Mucosa of stomach (tissue), 1 donor: Measurements from ENCODE around the gene ZMAT5.
"Not testable (repeated sequence)": the region's sequence is repeated elsewhere in the genome, so short reads cannot be mapped to it uniquely, and the experiment has no call there.

ENCODE experiments used
- H3K27me3 ChIP-seq: one replicate; pipeline ENCODE4 v1.7.0; 2013; ENCODE audit warnings: mild to moderate bottlenecking, low read length; ENCODE audit not compliant: control insufficient read depth, insufficient read depth
- H3K36me3 ChIP-seq: one replicate; pipeline ENCODE4 v1.7.0; 2013; ENCODE audit warnings: low read length; ENCODE audit not compliant: control insufficient read depth, insufficient read depth
- H3K4me1 ChIP-seq: one replicate; pipeline ENCODE4 v1.7.0; 2013; ENCODE audit warnings: mild to moderate bottlenecking, low read length; ENCODE audit not compliant: control insufficient read depth, insufficient read depth
- H3K4me3 ChIP-seq: one replicate; pipeline ENCODE4 v1.7.0; 2013; ENCODE audit warnings: low read length
- H3K9ac ChIP-seq: one replicate; pipeline ENCODE4 v1.7.0; 2013; ENCODE audit warnings: mild to moderate bottlenecking, low read length, moderate library complexity
- H3K9me3 ChIP-seq: one replicate; pipeline ENCODE4 v1.7.0; 2013; ENCODE audit warnings: mild to moderate bottlenecking, low read length, moderate library complexity; ENCODE audit not compliant: control insufficient read depth
- donor health status: Pancreatic carcinoma.

ZMAT5 gene

DNA sequence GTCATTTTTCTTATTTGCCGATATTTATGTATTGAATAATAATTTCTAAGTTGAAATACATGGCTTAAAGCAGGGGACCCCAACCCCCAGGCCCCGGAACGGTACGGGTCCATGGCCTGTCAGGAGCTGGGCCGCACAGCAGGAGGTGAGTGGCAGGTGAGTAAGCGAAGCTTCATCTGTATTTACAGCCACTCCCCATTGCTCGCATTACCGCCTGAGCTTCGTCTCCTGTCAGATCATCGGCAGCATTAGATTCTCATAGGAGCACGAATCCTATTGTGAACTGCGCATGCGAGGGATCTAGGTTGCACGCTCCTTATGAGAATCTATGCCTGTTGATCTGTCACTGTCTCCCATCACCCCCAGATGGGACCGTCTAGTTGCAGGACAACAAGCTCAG lies 4.5 kb downstream of the ZMAT5 start:
- H3K27me3 ChIP-seq: no peaks in the 10 kb centered on the region
- no peak overlapping the region for H3K4me3 ChIP-seq
- peaks cover 7% of the 10 kb centered on the region for H3K4me1 ChIP-seq
- no peaks in the 10 kb centered on the region for H3K9me3 ChIP-seq
- no peaks in the 10 kb centered on the region for H3K36me3 ChIP-seq
- no peak overlapping the region for H3K9ac ChIP-seq

DNA sequence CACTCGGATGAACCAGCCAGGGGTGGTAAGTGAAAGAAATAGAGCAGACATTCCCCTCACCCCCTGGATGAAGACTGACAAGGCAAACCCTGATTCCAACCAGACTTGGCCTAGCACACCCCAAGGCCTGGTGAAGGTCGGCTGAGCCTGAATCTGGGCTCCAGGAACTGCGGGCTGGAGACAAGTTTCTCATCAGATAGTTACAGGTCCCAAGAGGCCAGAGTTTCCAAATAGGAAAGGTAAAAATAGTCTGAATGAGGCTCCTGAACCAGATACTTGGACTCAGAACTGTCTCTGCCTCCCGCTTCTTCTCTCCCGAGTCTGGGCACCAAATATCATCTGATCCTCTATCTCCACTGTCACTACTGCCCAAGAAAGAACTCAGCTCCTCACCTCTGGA lies 7.8 kb downstream of the ZMAT5 start:
- no peaks in the 10 kb centered on the region for H3K36me3 ChIP-seq
- H3K9ac ChIP-seq: no peak overlapping the region
- H3K4me3 ChIP-seq: no peak overlapping the region
- H3K4me1 ChIP-seq: no peaks in the 10 kb centered on the region
- no peaks in the 10 kb centered on the region for H3K9me3 ChIP-seq
- no peaks in the 10 kb centered on the region for H3K27me3 ChIP-seq

DNA sequence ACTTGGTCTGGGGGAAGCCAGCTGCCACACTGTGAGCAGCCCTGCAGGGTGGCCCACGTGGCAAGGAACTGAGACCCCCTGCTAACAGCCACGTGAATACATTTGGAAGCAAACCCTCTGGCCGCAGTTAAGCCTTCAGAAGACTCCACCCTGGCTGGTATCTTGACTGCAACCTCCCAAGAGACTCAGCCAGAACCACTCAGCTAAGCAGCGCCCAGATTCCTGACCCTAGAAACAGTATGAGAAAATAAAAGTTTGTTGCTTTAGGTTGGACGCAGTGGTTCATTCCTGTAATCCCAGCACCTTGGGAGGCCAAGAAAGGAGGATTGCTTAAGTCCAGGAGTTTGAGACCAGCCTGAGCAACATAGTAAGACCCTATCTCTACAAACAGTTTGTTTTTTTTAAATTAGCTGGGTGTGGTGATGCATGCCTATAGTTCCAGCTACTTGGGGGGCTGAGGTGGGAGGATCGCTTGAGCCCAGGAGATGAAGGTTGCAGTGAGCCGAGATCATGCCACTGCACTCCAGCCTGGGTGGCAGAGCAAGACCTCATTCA lies 8.7 kb downstream of the ZMAT5 start:
- H3K9ac ChIP-seq: no peak overlapping the region
- no peaks in the 10 kb centered on the region for H3K9me3 ChIP-seq
- H3K36me3 ChIP-seq: no peaks in the 10 kb centered on the region
- no peak overlapping the region for H3K4me3 ChIP-seq
- no peaks in the 10 kb centered on the region for H3K27me3 ChIP-seq
- no peaks in the 10 kb centered on the region for H3K4me1 ChIP-seq

DNA sequence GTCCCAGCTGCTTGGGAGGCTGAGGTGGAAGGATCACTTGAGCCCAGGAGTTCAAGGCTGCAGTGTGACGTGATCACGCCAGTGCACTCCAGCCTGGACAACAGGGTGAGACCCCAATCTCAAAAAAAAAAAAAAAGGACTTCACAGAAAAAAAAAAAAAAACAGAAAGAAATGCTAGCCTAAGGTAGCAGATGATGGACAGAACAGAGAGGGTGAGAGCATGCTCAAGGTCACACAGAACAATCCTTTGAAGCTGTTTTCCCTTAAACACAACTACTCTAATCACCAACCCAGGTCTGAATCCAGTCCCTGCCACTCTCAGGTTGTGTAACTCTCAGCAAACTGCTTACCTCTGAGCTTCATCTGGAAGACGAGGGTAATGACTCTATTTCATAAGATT lies 9.7 kb downstream of the ZMAT5 start:
- no peaks in the 10 kb centered on the region for H3K4me1 ChIP-seq
- no peaks in the 10 kb centered on the region for H3K9me3 ChIP-seq
- no peak overlapping the region for H3K4me3 ChIP-seq
- H3K9ac ChIP-seq: no peak overlapping the region
- no peaks in the 10 kb centered on the region for H3K36me3 ChIP-seq
- no peaks in the 10 kb centered on the region for H3K27me3 ChIP-seq

DNA sequence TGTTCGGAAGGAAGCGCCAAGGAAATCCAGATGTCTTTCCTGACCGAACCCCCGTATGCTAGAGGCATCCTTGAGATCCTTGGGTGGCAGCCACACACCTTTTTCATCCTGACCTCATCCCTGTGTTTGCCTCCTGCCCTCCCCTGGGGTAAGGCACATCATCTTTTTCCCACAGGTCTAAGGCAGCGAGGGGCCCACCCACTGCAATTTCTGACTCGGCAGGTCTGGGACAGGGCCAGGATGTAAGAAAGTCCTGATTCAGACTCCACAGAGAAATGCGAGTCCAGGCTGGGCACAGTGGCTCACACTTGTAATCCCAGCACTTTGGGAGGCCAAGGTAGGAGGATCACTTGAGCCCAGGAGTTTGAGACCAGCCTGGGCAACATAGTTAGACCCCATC lies 10.5 kb downstream of the ZMAT5 start:
- Histone ChIP-seq H3K27me3 (no peaks in the 10 kb centered on the region), H3K36me3 (no peaks in the 10 kb centered on the region), H3K4me3 (no peak overlapping the region), H3K9me3 (no peaks in the 10 kb centered on the region), H3K4me1 (no peaks in the 10 kb centered on the region), H3K9ac (no peak overlapping the region)

DNA sequence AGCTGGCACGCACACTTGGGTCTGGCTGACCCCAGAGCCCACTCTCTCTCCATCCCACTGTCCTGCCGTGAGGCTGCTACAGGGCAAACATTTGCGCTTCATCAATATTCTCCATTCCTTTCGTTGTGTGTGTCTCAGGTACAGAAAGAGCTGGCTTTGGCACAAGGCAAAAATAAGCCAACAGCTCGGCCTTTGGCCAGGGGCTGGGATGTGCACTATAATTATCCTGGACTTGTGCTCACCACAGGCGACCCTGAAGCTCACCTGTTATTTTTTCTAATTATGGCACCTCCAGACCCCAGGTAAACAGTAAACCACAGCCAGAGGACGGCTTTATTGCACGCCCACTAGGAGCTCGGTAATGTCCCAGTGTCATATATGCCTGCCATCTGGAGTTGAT lies 10.9 kb downstream of the ZMAT5 start:
- H3K4me1 ChIP-seq: no peaks in the 10 kb centered on the region
- no peaks in the 10 kb centered on the region for H3K36me3 ChIP-seq
- H3K9ac ChIP-seq: no peak overlapping the region
- H3K27me3 ChIP-seq: no peaks in the 10 kb centered on the region
- H3K9me3 ChIP-seq: no peaks in the 10 kb centered on the region
- no peak overlapping the region for H3K4me3 ChIP-seq

DNA sequence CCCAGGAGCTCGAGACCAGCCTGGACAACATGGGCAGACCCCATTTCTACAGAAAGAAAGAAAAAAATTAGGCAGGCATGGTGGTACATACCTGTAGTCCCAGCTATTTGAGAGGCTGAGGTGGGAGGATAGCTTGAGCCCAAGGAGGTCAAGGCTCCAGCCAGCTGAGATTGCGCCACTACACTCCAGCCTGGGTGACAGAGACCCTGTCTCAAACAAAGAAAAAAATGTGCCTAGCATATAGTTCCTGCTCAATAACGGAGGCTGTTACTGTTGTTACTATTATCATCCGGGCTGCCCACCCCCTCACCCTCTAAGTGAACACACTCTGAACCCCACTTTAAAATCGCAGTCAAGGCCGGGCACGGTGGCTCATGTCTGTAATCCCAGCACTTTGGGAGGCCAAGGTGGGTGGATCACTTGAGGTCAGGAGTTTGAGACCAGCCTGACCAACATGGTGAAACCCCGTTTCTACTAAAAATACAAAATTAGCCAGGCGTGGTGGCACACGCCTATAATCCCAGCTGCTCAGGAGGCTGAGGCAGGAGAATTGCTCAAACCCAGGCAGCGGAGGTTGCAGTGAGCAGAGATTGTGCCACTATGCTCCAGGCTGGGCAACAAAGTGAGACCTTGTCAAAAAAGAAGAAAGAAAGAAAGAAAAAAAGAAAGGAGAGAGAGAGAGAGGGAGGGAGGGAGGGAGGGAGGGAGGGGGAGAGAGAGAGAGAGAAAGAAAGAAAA lies 12.0 kb downstream of the ZMAT5 start:
- H3K4me3 ChIP-seq, H3K9me3 ChIP-seq, H3K9ac ChIP-seq, H3K36me3 ChIP-seq, H3K4me1 ChIP-seq, H3K27me3 ChIP-seq: not testable (repeated sequence)

DNA sequence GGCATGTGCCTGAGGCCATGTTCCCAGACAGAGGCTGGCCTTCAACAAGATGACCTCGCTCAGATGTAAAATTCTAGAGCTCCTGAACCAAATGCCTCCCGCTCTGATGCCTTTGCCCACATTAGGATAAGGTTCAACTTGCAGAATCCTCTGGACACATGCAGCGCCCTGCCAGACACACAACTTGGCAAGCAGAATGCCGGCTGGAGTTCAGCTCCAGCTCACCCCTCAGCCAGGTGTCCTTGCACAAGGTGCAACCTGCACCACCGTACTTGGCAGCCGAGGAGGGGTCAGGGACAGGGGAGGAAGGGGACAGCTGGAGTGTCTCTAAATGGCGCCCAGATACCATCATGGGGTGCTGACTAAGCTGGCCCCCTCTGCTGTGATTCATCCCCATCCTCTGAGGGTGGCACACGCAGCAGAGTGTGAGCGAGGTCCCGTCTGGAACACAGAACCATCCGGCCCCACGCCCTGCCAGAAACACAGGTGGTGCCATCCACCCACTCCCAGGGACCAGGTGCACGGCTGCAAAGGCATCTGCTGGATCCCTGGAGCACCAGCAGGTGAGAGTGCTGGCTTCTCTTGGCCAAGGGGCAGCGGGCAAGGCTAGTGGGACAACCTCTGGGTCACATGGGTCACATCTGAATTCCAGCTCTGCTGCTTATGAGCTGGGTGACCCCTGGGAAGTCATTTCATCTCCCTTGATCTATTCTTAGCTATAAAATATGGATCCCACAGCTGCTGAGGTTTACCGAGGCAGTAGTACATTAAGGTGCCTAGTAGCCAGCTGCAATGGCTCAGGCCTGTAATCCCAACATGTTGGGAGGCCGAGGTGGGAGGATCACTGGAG lies 12.8 kb downstream of the ZMAT5 start:
- Histone ChIP-seq H3K9me3 (no peaks in the 10 kb centered on the region), H3K4me3 (no peak overlapping the region), H3K27me3 (no peaks in the 10 kb centered on the region), H3K4me1 (no peaks in the 10 kb centered on the region), H3K9ac (no peak overlapping the region), H3K36me3 (no peaks in the 10 kb centered on the region)

DNA sequence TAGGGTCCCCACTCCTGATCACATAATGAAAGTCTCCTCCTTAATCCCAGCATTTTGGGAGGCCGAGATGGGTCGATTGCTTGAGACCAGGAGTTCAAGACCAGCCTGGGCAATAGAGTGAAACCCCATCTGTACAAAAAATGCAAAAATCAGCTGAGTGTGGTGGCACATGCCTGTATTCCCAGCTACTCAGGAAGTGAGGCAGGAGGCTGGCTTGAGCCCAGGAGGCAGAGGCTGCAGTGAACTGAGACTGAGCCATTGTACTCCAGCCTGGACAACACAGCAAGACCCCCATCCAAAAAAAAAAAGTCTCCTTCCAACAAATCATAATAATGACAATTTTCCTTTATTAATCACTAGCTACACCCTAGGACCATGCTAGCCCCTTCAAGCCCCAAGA lies 15.1 kb downstream of the ZMAT5 start:
- Histone ChIP-seq H3K9ac (no peak overlapping the region), H3K36me3 (no peaks in the 10 kb centered on the region), H3K4me1 (no peaks in the 10 kb centered on the region), H3K27me3 (no peaks in the 10 kb centered on the region), H3K4me3 (no peak overlapping the region), H3K9me3 (no peaks in the 10 kb centered on the region)

DNA sequence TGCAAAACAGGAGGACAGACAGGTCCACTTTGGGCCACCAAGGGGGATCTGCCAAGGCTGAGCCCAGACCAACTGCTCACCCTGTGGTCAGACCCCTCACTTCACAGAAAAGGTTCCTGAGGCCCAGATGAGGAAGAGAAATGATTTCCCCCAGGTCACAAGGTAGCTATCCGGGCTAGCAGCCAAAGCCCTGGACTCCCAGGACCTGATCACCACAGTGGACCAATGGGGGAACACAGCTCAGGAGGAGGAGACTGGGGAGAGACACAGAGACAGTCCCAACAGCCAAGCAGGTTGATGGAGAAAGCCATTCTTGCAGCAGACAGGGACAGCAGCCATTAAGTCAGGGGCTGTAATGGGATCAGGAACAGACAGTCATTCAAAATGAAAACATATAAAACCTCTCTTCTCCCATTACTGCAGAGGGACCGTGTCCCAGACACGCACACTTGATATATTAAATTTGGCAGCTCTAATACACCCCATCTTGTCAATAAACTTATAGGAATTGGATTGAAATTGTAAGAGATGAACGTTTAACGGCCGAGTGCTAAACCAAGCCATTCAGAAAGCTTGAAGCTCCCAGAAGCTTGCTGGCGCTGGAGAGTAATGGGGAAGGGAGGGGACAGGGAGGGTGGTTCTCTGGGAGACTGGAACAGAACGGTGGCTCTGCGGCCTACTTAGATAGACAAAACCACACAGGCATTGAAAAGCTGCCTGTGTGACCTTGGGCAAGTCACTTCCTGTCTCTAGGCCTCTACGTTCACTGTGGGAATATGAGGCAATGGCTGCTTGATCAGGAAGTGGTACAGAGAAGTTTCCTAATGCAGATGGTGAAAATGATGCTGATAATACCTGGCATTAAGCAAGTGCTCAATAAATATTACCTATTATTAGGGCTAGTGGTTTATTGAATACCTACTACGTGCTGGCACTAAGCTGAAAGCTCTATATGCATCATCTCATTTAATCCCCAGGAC lies 16.0 kb downstream of the ZMAT5 start:
- H3K9me3 ChIP-seq: no peaks in the 10 kb centered on the region
- no peak overlapping the region for H3K9ac ChIP-seq
- H3K27me3 ChIP-seq: no peaks in the 10 kb centered on the region
- no peaks in the 10 kb centered on the region for H3K36me3 ChIP-seq
- no peak overlapping the region for H3K4me3 ChIP-seq
- H3K4me1 ChIP-seq: no peaks in the 10 kb centered on the region

DNA sequence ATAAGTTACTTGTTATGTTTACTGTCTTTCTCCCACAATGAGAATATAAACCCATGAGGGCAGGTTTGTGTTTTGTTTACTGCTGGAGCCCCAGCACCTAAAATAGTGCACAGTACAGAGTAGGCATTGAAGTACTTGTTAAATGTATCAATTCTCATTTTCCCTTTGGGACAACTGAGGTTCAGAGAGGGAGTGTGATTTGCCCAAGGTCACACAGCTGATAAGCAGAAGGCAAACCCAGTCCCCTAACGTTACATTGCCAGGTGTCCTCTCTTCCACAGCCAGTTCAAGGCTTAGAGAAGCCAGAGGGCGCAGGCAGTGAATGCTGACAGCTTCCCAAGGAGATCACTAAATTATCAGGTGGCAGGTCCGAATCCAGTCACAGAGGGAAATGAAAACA lies 16.8 kb downstream of the ZMAT5 start:
- no peak overlapping the region for H3K4me3 ChIP-seq

More for the DNA sequence above, 16.8 kb downstream of the ZMAT5 start:
- no peak overlapping the region for H3K9ac ChIP-seq
- no peaks in the 10 kb centered on the region for H3K4me1 ChIP-seq
- H3K36me3 ChIP-seq: no peaks in the 10 kb centered on the region
- H3K27me3 ChIP-seq: no peaks in the 10 kb centered on the region
- H3K9me3 ChIP-seq: no peaks in the 10 kb centered on the region
